ENCODE data around the gene FHAD1.
"Not testable (repeated sequence)": the region's sequence is repeated elsewhere in the genome, so short reads cannot be mapped to it uniquely, and the experiment has no call there.

The FHAD1 gene

DNA sequence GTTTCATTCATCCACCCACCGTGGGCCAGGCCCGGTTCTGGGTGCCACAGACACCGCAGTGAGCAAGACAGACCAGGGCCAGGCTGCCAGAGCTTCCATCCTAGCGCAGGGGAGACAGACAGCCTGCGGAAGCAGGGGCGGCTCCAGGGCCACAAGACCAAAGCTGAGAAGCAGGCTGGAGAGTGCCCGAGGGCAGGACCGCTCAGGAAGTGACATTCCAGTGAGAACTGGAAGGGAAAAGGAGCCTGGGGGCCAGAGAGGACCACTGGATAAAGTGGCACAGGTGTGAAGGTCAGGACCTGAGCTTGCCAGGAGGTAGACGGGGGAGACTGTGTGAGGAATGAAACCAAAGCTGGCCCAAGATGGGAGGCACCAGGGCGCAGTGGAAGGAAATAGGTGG, 103.1 kb downstream of the FHAD1 start:
- no peak for DNase-seq

- no peak for DNase-seq
Measured at GRCh38 chr1:15350551-15351200, 103.7 kb downstream of the FHAD1 start.

DNA sequence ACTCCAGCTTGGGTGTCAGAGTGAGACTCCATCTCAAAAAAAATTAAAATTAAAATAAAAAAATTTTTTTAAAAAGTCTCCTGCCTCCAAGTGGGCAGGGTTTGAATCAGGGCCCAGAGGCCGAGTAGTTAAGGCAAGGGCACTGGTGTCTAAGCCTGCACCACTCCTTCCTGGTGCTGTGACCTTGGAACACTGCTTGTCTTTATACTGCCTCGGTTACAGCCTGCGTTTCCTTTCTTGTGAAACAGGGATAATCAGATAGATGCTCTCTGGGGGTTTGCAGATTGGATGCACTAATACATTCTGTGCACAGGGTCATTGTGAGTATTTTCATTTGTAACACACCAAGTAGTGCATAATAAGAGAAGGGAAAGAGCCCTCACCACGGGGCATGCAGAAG, 104.3 kb downstream of the FHAD1 start:
- no peak for DNase-seq

GRCh38 chr1:15352128-15352957, 105.3 kb downstream of the FHAD1 start:
- DNase-seq, result peak; percentile 40

DNA sequence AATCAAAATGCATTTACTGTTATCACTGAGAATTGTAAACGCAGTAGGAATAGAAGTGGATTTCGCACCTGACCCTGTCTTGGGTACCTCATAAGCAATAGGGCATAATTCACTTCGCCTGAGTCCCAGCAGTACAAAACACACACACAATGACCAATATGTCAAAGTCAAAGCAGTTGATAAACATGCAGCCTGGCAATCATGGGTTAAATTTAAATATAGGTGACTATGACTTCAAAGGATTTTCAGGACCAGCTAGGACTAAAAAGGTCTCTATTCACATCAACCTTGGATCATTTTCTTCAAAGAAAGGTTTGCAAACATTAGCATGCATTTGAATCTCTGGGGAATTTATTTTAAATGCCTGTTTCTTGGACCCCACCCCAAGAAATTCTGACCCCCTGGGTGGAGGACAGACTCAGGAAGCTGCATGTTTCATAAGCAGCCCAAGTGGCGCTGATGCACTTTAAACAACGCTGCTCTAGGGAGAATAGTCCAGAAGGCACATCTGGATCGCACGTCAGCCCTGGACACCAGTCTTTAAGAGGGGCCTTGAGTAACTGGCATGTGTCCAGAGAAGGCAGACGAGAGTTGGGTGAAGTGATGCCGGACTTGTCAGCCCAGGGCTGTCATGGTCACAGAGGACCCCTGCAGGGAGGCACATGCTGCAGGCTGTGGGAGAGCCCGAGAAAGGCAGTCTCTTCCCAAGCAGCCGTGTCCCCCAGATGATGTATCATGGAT, 107.0 kb downstream of the FHAD1 start:
- DNase-seq, result no peak

- DNase-seq, result no peak
Measured at GRCh38 chr1:15354580-15354965, 107.5 kb downstream of the FHAD1 start.

GRCh38 chr1:15355968-15356625, 109.1 kb downstream of the FHAD1 start:
- DNase-seq, result no peak

- no peak for DNase-seq
Measured at GRCh38 chr1:15357612-15358207, 110.7 kb downstream of the FHAD1 start.

DNA sequence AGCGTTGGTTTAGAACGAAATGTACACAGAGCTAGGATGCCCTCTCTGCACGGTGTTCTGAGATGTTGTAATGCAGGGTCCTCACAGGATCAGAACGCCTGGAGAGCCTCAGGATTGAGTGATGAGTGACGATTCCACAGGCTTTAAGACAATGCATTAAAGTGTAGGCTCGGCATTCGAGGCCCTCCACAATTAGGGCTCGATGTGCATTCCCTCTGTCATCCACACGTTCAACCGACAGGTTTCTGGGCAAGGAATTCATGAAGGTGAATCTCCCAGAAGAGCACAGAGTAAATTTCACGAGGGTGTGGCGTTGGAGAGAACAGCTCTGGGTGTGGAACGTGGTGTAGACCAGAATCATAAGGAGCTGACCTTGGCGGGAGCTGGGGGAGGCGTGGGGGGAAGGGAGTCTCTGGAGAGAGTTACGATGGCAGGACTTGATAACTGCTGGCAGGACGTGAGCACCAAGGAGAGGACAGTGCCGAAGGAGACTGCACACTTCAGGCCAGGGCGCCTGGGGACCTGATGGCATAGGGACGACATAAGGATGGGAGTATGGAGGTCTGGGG, 111.6 kb downstream of the FHAD1 start:
- DNase-seq, result no peak

GRCh38 chr1:15360700-15361099, 113.7 kb downstream of the FHAD1 start:
- no peak for DNase-seq

DNA sequence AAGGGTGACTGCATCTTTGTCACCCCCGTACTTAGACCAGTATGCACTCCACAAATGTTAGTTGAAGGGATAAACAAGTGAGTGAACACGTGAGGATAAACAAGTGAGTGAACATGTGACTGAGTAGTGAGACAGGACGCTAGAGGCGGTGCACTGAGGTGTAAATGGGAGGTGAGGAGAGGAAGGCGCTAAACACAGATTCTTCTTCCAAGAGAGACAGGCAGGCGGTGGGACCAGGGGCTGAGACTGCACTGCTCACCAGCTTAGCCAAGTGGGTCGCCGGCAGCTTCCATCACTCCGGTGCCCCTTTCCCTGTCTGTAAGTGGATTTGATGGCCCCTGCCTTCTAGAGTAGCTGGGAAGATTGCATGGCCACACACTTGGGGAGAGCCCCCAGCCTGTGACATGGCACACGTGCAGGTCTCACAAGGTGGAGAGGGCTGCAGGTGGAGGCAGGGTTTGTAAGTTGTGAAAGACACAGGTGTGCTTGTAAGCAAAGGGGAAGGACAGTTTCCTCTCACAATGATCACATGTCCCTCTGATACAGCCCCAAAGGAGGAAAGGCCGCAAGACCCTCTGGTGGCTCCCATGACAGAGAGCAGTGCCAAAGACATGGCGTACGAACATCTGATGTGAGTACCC, 115.2 kb downstream of the FHAD1 start:
- no peak for DNase-seq

GRCh38 chr1:15362737-15363128, 115.7 kb downstream of the FHAD1 start:
- DNase-seq, result no peak

DNA sequence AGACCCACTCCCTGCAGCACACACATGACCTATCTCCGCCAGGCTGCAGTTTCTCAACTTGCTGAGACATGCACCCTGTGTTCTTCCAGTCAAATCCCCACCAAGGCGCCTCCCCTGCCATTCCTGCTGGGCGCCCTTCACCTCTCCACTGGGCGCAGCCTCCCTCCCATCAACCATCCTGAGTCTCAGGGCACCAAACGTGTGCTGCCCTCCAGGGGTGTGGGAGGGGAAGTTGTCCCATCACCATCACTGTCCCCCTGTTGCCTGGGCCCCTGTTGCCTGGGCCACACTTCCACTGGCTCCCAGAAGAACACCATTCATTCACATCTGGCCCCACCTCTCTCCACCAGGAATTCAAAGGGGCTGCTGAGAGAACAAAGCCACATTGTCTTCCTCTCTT, 117.7 kb downstream of the FHAD1 start:
- DNase-seq, result no peak

GRCh38 chr1:15368888-15369287, 121.9 kb downstream of the FHAD1 start:
- no peak for DNase-seq

GRCh38 chr1:15370268-15370667, 123.2 kb downstream of the FHAD1 start:
- no peak for DNase-seq

DNA sequence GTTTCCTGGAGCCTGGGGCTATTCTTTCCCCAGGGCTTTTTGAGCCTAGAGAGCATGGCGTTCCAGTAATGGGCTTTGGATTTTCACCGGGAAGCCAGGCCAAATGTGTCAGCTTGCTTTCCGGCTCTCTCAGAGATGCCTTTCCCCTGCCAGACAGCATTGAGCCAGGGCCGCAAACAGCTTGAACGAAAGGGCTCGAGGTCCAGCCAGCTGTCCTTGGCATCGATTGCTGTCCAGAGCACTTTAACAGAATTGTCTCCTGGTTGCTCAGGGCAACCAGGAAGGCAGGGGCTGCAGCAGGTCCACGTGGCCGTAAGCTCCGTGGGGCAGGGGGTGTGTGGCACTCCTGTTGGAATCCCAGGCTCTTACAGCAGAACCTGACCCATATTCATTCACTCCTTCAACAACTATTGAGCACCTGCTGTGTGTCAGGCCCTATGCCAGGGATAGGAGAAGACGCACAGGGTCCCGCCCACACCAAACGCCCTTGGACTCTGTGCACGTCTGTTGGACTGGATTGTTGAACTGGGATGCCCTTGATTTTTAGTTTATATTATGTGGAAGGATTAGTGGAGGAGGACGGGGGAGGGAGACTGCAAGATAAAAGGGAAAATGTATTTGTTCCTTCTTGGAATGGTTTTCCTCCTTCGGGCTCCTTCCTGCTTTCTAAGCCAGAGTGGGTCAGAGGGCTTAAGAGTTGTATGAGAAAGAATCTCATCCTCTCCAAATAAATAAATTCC, 123.9 kb downstream of the FHAD1 start:
- DNase-seq, result no peak

DNA sequence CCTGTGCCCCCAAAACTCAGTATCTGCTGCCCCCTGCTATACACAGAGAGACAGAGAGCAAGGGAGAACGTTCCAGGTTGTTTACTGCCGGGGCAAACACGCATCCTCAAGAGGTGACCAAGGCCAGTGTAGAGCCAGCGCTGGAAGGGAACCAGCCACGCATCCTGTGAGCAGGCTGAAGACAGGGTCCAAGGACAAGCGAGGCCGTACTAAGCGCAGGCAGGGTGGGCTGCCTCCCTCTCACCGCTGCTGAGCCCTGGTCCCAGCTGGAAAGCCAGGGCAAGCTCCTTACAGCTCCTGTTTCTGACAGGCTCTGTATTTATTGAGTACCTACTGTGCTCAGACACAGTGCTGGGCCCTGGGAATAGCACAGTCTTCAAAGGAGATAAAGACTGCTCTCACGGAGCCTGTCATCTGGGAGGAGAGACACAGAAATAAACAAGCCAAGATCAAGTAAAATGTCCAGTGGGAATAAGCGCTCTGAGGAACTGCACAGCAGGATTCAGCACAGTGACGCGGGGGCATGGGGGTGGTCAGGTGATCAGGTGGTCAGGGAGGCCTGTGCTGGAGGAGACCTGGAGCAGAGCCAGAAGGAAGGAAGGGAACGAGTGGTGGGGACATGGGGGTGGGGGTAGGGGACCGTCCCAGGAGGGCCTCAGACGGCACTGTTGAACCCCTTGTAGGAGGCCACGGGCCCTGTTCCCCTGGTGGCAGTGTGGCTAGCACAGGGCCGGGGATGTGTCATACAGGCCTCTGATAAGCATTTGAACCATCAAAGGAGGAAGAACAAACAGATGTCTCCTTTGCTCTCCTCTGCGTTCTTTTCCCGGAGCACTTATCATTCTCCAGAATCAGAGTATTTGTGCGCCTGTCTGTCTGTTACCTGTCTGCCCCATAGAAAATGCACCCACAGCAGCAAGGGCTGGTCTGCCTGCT, 124.9 kb downstream of the FHAD1 start:
- no peak for DNase-seq

GRCh38 chr1:15378729-15379128, 131.7 kb downstream of the FHAD1 start:
- no peak for DNase-seq

GRCh38 chr1:15379151-15379550, 132.1 kb downstream of the FHAD1 start:
- DNase-seq, result not testable (repeated sequence)
